GOT3 (cell line): ENCODE data around the gene PPP1R27.

ENCODE experiments used
- DNase-seq: peaks from one replicate; lab custom pipeline; 2025; ENCODE audit warnings: mixed read lengths; lab: John Stamatoyannopoulos, UW

The PPP1R27 gene

DNA sequence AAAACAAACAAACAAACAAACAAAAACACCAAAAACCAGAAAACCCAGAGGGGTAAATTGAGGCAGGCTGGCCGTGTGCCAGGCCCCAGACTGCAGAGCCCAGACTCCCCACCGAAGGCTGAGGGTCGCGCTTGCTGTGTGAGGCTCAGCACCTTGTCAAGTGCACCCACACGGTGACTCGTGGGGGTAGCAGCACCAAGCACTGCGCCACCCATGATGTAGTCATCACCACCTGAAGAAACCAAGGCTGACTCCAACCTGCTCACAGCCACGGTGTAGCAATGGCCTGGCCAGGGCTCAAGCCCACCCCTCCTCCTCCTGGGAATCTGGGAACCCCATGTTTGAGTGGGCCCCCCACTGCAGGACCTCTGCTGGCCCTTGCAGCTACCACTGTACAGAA, 13.7 kb downstream of the PPP1R27 start:
- DNase-seq = no peak

DNA sequence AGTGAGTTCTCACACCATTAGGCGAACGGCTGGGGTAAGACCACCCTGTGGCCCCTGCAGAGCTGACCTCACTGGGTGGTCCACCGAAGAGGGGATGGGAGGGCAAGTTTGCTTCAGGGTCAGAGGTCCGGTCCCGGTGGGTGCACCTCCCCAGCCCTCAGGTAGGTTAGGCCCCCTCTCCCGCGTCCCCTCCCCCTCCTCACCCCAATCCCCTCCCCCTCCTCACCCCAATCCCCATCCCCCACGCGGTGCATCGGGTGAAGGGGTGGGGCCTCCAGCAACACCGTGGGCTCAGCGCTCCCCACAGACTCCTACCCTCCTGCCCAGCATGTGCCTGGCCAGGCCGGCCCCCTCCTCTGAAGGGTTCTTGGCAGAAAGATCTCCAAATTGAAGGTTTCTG, 15.1 kb downstream of the PPP1R27 start:
- no peak for DNase-seq

GRCh38 chr17:81817758-81818147, 17.1 kb downstream of the PPP1R27 start:
- DNase-seq = no peak

DNA sequence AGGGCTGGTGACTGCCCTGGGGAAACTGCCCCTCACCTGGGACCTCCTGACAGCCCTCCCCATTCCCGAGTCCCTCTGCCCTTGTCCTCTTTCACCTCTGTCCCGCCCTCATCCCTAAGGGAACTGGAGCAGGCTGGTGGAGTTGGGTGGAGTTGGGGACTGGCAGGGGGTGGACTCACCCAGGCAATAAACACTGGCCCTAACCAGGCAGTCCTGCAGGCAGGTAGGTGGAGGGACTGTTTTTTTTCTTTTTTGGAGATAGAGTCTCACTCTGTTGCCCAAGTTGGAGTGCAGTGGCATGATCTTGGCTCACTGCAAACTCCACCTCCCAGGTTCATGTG, 19.2 kb downstream of the PPP1R27 start:
- DNase-seq = no peak

- DNase-seq = no peak
Measured at GRCh38 chr17:81814748-81815645, 19.9 kb downstream of the PPP1R27 start.

DNA sequence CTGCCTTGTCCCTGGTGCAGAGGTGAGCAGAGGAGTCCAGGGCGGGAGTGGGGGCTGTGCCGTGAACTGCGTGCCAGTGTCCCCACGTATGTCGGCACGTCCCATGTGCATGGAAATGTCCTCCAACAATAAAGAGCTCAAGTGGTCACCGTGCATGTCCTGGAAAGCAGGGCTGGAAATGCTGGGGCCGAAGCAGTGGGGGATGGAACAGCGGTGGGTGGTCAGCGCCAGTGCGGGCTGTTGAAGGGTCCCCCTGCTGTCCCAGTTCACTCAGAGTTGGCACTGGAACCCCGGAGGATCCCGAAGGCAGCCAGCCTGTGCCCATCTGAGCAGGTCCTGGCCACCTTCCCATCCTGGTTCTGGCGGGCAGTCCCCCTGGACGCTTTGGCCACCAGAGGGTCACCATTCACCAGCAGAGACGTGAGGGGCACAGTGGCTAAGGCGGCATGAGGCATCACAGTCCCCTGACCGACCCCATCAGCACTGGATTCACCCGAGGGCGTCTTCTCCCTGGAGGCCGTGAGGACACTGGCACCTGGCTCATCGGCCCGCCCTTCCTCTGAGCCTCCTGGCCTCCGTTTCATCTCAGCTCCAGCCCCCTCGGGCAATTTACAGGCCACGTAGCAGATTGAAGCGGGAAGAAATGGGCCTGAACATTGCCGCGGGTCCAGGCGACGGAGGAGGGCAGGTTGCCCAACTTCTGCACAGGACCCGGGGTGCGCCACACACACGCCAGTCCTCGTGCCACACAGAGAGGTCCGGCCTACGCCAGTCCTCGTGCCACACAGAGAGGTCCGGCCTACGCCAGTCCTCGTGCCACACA, 20.8 kb downstream of the PPP1R27 start:
- DNase-seq = no peak

- DNase-seq = no peak
Measured at GRCh38 chr17:81813371-81813684, 21.5 kb downstream of the PPP1R27 start.

- DNase-seq = no peak
Measured at GRCh38 chr17:81812571-81813370, 22.1 kb downstream of the PPP1R27 start.

DNA sequence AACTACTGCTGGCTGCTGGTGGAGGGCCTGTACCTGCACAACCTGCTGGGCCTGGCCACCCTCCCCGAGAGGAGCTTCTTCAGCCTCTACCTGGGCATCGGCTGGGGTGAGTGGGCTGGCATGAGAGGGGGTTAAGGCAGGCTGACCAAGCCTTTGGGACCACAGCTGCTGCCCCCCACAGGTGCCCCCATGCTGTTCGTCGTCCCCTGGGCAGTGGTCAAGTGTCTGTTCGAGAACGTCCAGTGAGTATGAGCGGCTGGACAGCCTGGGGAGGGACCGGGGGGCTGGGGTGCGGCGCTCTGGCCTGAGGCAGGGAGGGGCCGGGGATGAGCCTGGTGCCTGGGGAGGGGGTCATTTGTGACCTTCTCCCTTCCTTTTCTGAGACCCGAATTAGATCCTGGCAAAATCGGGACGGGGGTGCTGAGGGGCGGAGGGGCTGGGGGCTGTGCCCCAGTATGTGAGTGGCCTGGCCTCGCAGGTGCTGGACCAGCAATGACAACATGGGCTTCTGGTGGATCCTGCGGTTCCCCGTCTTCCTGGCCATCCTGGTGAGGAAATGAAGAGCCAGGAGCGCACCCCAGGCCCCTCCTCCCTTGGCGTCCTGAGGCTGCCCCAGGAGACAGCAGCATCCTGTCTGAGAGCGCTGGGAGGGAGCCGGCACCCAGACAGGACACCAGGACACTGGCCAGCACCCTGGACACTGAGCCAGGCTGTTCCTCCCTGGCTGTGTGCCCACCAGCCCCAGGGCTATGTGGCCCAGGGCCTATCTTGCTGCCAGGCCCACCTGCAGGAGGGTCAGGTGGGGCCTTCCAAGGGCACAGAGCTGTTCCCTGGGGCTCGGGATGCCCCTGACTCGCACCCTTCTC, 22.9 kb downstream of the PPP1R27 start:
- no peak for DNase-seq

GRCh38 chr17:81810892-81811704, 23.8 kb downstream of the PPP1R27 start:
- DNase-seq = no peak

DNA sequence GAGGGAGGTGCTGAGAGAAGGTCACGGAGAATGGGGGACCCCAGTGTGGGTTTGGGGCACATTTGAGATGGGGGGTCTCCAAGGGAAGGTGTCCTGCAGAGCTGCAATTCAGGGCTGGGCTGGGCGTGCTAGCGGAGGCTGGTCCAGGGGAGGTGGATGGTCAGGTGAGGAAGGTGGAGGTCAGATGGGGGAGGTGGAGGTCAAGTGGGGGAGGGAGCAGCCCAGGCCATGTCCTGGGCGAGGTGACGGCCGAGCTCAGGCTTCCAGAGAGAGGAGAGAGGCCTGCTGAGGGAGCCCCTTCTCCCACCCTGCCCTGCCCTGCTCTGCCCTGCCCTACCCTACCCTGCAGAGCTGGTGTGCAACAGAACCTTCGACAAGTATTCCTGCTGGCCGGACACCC, 24.4 kb downstream of the PPP1R27 start:
- DNase-seq = no peak

DNA sequence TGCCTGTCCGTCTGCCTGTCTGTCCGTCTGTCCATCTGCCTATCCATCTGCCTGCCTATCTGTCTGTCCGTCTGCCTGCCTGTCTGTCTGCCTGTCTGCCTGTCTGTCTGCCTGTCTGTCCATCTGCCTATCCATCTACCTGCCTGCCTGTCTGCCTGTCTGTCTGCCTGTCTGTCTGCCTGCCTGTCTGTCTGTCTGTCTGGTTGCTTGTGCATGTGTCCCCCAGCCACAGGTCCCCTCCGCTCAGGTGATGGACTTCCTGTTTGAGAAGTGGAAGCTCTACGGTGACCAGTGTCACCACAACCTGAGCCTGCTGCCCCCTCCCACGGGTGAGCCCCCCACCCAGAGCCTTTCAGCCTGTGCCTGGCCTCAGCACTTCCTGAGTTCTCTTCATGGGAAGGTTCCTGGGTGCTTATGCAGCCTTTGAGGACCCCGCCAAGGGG, 25.3 kb downstream of the PPP1R27 start:
- no peak for DNase-seq

- DNase-seq = no peak
Measured at GRCh38 chr17:81808778-81809555, 25.9 kb downstream of the PPP1R27 start.

DNA sequence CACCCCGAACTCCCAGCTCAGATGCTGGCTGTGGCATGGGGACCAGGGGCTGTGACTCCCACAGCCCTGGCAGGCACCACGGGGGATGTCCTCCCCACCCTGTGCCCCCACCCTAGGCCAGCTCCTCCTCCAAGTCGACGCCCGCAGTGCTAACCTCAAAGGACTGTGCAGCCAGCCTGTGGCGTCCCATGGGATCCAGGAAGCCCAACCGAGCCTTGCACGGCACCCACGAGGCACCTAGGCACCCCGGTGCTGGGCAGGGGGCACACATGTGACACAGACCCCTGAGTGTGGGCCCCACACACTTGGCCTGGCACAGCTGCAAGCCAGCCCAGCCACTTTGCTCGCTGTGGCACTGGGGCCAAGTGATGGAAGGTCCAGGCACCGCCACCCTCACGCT, 27.0 kb downstream of the PPP1R27 start:
- DNase-seq = no peak

DNA sequence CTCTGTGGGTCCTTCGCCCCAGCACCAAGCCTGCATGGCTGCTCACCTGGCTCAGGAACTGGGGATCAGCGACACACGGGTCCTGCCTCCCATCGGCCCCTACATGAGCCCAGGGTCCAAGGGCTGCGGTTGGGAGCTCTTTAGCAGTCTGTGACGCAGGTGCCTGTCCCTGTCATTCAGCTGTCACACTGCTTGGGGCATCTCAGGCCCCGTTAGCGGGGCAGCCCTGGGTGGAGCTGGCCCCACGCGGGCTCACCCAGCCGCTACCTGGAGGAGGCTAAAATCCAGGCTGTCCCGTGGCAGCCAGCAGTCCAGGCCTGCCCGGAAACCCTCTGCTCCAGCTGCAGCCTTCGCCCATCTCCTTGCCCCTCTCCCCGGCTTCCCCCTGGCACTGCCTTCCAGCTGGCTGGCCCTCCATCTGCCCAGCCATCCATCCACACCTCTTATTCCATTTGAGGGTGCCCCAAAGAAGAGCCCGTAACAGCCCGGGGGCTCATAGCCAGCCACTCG, 27.6 kb downstream of the PPP1R27 start:
- DNase-seq = no peak

GRCh38 chr17:81806461-81807209, 28.2 kb downstream of the PPP1R27 start:
- DNase-seq = no peak

- DNase-seq = no peak
Measured at GRCh38 chr17:81805707-81806460, 29.0 kb downstream of the PPP1R27 start.
